Natural killer cell (primary cell): Measurements from ENCODE around the gene SLC25A28. TPM values are rescaled to one million over a fixed set of nuclear protein-coding genes. Genes with fewer than 3 reads are reported as not detected.

ENCODE experiments used
- ATAC-seq, 3 donors: fragments of 150-1000 bp in 2 of 3; fragments of 200-7000 bp in 1 of 3; cut with Tn5 transposase; 1 replicate in 1 of 3; 2 replicates in 2 of 3; pipeline ENCODE4 v1.10.0; 2021; ENCODE audit warnings: mild to moderate bottlenecking in 2 of 3, moderate library complexity in 2 of 3
- DNase-seq, 2 donors: peaks; one replicate each; pipeline versions ENCODE4 v3.0.0 to v3.0.0-alpha.2; 2013 to 2021; ENCODE audit warnings: mixed read lengths in 1 of 2
- H3K27ac ChIP-seq: one replicate; pipeline ENCODE4 v1.5.1; 2013; ENCODE audit warnings: mild to moderate bottlenecking, low read length
- H3K27me3 ChIP-seq: one replicate; pipeline ENCODE4 v1.6.1; 2013; ENCODE audit warnings: low read length; ENCODE audit not compliant: control insufficient read depth, insufficient read depth
- H3K36me3 ChIP-seq: one replicate; pipeline ENCODE4 v1.6.1; 2013; ENCODE audit warnings: low read length; ENCODE audit not compliant: control insufficient read depth, insufficient read depth
- H3K4me1 ChIP-seq: one replicate; pipeline ENCODE4 v1.6.1; 2013; ENCODE audit warnings: low read length; ENCODE audit not compliant: control insufficient read depth, insufficient read depth
- H3K4me3 ChIP-seq: one replicate; pipeline ENCODE4 v1.5.1; 2013; ENCODE audit warnings: low read length
- H3K9me3 ChIP-seq: one replicate; pipeline ENCODE4 v1.6.1; 2013; ENCODE audit warnings: low read length; ENCODE audit not compliant: control insufficient read depth, insufficient read depth
- H3K27ac Mint-ChIP-seq, 2 donors: one replicate each; pipeline ENCODE4 v1.8.0; 2022; ENCODE audit warnings: mild to moderate bottlenecking in 2 of 2, mixed read lengths in 2 of 2, moderate library complexity in 1 of 2
- H3K27me3 Mint-ChIP-seq, 2 donors: one replicate each; pipeline ENCODE4 v1.8.0; 2022; ENCODE audit warnings: low read depth in 2 of 2, mixed read lengths in 2 of 2
- H3K36me3 Mint-ChIP-seq: one replicate; pipeline ENCODE4 v1.8.0; 2022; ENCODE audit warnings: mixed read lengths
- H3K4me1 Mint-ChIP-seq, 2 donors: one replicate each; pipeline ENCODE4 v1.8.0; 2022; ENCODE audit warnings: mixed read lengths in 2 of 2
- H3K4me3 Mint-ChIP-seq: one replicate; pipeline ENCODE4 v1.8.0; 2022; ENCODE audit warnings: mild to moderate bottlenecking, moderate library complexity, mixed read lengths
- H3K9me3 Mint-ChIP-seq, 2 donors: one replicate each; pipeline ENCODE4 v1.8.0; 2022; ENCODE audit warnings: mixed read lengths in 2 of 2
- CTCF ChIP-seq: fragments of 200-600 bp; IDR thresholded peaks from one replicate; pipeline ENCODE4 v1.8.0; 2022; ENCODE audit warnings: antibody characterized with exemption
- WGBS: methylation state at CpG from one replicate; pipeline ENCODE4 v1.1.7; 2013; ENCODE audit warnings: missing lambda C conversion rate; ENCODE audit not compliant: insufficient coverage; 5-methylcytosine and 5-hydroxymethylcytosine counted together
- intact Hi-C: fragments of 100-400 bp; cut with micrococcal nuclease; formaldehyde crosslinking; loops from one replicate; pipeline ENCODE4 v1.14.2; 2022
- total RNA-seq, 4 donors: library from RNA; stranded (reverse); fragments of 120-200 nt in 1 of 4; gene quantifications; one replicate each; pipeline versions ENCODE4 v1.2.3 to v1.2.4, GENCODE V29; 2013 to 2022

SLC25A28 gene
- total RNA-seq, 3 donors from 2014 or later (not counting 1 experiment from before 2014, with no cell fraction given): 73.0 to 83.6 (median 75.3) TPM

- Mint-ChIP-seq H3K4me1 (no peaks in the 10 kb centered on the region), H3K27ac (no peak overlapping the region), H3K9me3 (no peaks in the 10 kb centered on the region), H3K36me3 (no peaks in the 10 kb centered on the region), H3K27me3 (peaks cover 14% of the 10 kb centered on the region in 2 donors), H3K4me3 (no peak overlapping the region)
- intact Hi-C loops: no loop called here
- Histone ChIP-seq H3K9me3 (no peaks in the 10 kb centered on the region), H3K27ac (no peak overlapping the region), H3K27me3 (no peaks in the 10 kb centered on the region), H3K36me3 (no peaks in the 10 kb centered on the region), H3K4me3 (no peak overlapping the region), H3K4me1 (no peaks in the 10 kb centered on the region)
- no peak for DNase-seq
- ATAC-seq: no peak
- 77% methylated on average over 8 of the region's 8 CpGs for WGBS
- TF ChIP-seq CTCF: no peak
Measured at GRCh38 chr10:99583687-99584086, 36.6 kb downstream of the SLC25A28 start.

GRCh38 chr10:99582255-99582770 lies 37.9 kb downstream of the SLC25A28 start:
- no peaks in the 10 kb centered on the region for H3K4me1 ChIP-seq
- no peak for TF ChIP-seq CTCF
- Mint-ChIP-seq H3K36me3 (no peaks in the 10 kb centered on the region), H3K27ac (no peak overlapping the region), H3K4me3 (no peak overlapping the region), H3K4me1 (no peaks in the 10 kb centered on the region), H3K27me3 (peaks cover 8 to 24% of the 10 kb centered on the region in 2 donors), H3K9me3 (no peaks in the 10 kb centered on the region)
- no peaks in the 10 kb centered on the region for H3K27me3 ChIP-seq
- H3K27ac ChIP-seq: no peak overlapping the region
- intact Hi-C loops: no loop called here
- H3K4me3 ChIP-seq: no peak overlapping the region
- H3K36me3 ChIP-seq: no peaks in the 10 kb centered on the region
- no peak for DNase-seq
- H3K9me3 ChIP-seq: no peaks in the 10 kb centered on the region
- WGBS: 90% methylated on average over 6 of the region's 6 CpGs
- ATAC-seq: no peak

GRCh38 chr10:99579971-99580370 lies 40.3 kb downstream of the SLC25A28 start:
- no peaks in the 10 kb centered on the region for H3K9me3 Mint-ChIP-seq
- no peak for TF ChIP-seq CTCF
- peaks cover 5 to 9% of the 10 kb centered on the region in 2 donors for H3K27me3 Mint-ChIP-seq
- intact Hi-C loops: no loop called here
- no peak overlapping the region for H3K27ac Mint-ChIP-seq
- DNase-seq (no peak), ATAC-seq (no peak)
- no peak overlapping the region for H3K27ac ChIP-seq
- 86% methylated on average over 1 of the region's 1 CpG for WGBS
- H3K4me3 Mint-ChIP-seq: no peak overlapping the region
- H3K27me3 ChIP-seq: no peaks in the 10 kb centered on the region
- no peak overlapping the region for H3K4me3 ChIP-seq
- no peaks in the 10 kb centered on the region for H3K9me3 ChIP-seq
- no peaks in the 10 kb centered on the region for H3K4me1 Mint-ChIP-seq
- H3K36me3 ChIP-seq: no peaks in the 10 kb centered on the region
- H3K4me1 ChIP-seq: no peaks in the 10 kb centered on the region
- no peaks in the 10 kb centered on the region for H3K36me3 Mint-ChIP-seq

- H3K27me3 ChIP-seq: no peaks in the 10 kb centered on the region
- WGBS: 83% methylated on average over 5 of the region's 5 CpGs
- intact Hi-C loops: no loop called here
Measured at GRCh38 chr10:99573790-99574189, 46.4 kb downstream of the SLC25A28 start.

More at GRCh38 chr10:99573790-99574189, 46.4 kb downstream of the SLC25A28 start:
- Mint-ChIP-seq H3K27ac (no peak overlapping the region), H3K36me3 (no peaks in the 10 kb centered on the region), H3K4me3 (no peak overlapping the region), H3K4me1 (no peaks in the 10 kb centered on the region), H3K9me3 (no peaks in the 10 kb centered on the region), H3K27me3 (peaks cover 2 to 25% of the 10 kb centered on the region in 2 donors)
- Histone ChIP-seq H3K4me1 (peaks cover 3% of the 10 kb centered on the region), H3K36me3 (no peaks in the 10 kb centered on the region), H3K9me3 (no peaks in the 10 kb centered on the region), H3K27ac (no peak overlapping the region), H3K4me3 (no peak overlapping the region)
- no peak for ATAC-seq
- no peak for DNase-seq
- TF ChIP-seq CTCF: no peak
